Activated naive CD4-positive, alpha-beta T cell treated with anti-CD3 and anti-CD28 coated beads, Interleukin-2, amount 50 U/mL, for 24 hours (primary cell): ENCODE results near the gene PDE8B.

Experiments
- H3K27ac Mint-ChIP-seq: one replicate; pipeline ENCODE4 v1.8.0; 2021; ENCODE audit warnings: mild to moderate bottlenecking, mixed read lengths
- H3K27me3 Mint-ChIP-seq: one replicate; pipeline ENCODE4 v1.8.0; 2021; ENCODE audit warnings: mixed read lengths
- H3K36me3 Mint-ChIP-seq: one replicate; pipeline ENCODE4 v1.8.0; 2021; ENCODE audit warnings: mixed read lengths
- H3K4me1 Mint-ChIP-seq: one replicate; pipeline ENCODE4 v1.8.0; 2021; ENCODE audit warnings: mixed read lengths
- H3K4me3 Mint-ChIP-seq: one replicate; pipeline ENCODE4 v1.8.0; 2021; ENCODE audit warnings: mild to moderate bottlenecking, mixed read lengths
- H3K9me3 Mint-ChIP-seq: one replicate; pipeline ENCODE4 v1.8.0; 2021; ENCODE audit warnings: mixed read lengths

The PDE8B gene

DNA sequence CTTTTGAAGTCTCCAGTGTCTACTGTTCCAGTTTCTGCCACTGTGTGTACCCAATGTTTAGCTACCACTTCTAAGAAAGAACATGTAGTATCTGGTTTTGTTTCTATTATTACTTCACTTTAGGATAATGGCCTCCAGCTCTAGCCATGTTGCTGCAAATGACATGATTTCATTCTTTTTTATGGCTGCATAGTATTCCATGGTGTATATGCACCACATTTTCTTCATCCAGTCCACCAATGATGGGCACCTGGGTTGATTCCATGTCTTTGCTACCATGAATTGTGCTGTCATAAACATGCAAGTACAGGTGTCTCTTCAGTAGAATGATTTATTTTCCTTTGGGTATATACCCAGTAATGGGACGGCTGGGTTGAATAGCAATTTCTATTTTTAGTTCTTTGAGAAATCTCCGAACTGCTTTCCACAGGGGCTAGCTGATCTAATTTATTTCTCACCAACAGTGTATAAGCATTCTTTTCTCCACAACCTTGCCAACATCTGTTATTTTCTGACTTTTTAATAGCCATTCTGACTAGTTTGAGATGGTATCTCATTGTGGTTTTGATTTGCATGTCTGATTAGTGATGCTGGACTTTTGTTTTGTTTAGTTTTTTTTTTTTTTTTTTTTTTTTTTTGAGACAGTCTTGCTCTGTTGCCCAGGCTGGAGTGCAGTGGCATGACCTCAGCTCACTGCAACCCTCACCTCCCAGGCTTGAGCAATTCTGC lies 212.7 kb downstream of the PDE8B start:
- peaks cover 3% of the 10 kb centered on the region for H3K4me1 Mint-ChIP-seq
- no peaks in the 10 kb centered on the region for H3K9me3 Mint-ChIP-seq
- H3K27me3 Mint-ChIP-seq, result peaks cover 1% of the 10 kb centered on the region
- H3K27ac Mint-ChIP-seq, result no peak overlapping the region
- no peaks in the 10 kb centered on the region for H3K36me3 Mint-ChIP-seq
- no peak overlapping the region for H3K4me3 Mint-ChIP-seq

- Mint-ChIP-seq H3K4me1 (no peaks in the 10 kb centered on the region), H3K36me3 (peaks cover 1% of the 10 kb centered on the region), H3K27ac (peak overlapping the region; percentile 23), H3K27me3 (no peaks in the 10 kb centered on the region), H3K4me3 (no peak overlapping the region), H3K9me3 (no peaks in the 10 kb centered on the region)
Measured at GRCh38 chr5:77424921-77425320, 214.4 kb downstream of the PDE8B start.

DNA sequence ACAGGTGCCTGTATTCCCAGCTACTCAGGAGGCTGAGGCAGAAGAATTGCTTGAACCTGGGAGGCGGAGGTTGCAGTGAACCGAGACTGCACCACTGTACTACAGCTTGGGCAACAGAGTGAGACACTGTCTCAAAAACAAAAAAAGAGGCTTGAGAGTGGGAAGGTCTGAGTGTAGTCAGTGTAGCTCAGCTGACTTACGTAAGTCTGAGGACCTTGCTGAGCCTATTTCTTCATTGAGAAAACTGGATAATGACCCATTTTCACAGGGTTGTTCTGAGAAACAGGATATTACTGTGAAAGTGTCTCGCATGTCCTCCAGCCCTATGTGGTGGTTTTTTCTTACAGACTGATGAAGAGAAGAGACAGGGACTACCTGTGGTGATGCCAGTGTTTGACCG lies 214.9 kb downstream of the PDE8B start:
- no peak overlapping the region for H3K4me3 Mint-ChIP-seq
- no peak overlapping the region for H3K27ac Mint-ChIP-seq
- no peaks in the 10 kb centered on the region for H3K9me3 Mint-ChIP-seq
- H3K4me1 Mint-ChIP-seq, result no peaks in the 10 kb centered on the region
- H3K36me3 Mint-ChIP-seq, result peaks cover 1% of the 10 kb centered on the region
- H3K27me3 Mint-ChIP-seq, result no peaks in the 10 kb centered on the region

DNA sequence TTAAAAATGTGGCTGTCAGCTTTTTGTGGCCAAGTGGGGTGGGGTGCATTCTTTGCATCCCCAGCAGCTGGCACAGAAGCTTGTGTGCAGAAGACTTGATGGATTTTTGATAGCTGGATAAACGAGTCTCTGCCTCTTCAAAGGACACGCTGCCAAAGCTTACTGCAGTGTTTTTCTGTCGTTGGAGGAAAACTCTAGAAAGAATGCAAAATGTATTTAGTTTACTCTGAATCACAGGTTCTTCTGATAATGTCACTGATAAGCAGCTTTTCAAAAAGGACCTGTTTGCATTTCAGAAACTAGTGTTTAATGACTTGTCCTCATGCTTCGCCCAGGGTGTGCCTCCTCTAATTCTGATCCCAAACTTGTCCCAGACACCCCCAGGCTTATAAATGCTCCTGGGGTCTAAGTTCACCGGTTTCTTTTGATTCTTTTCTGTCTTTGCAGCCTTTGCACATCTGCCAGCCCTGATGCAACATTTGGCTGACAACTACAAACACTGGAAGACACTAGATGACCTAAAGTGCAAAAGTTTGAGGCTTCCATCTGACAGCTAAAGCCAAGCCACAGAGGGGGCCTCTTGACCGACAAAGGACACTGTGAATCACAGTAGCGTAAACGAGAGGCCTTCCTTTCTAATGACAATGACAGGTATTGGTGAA lies 215.6 kb downstream of the PDE8B start:
- Mint-ChIP-seq H3K4me3 (no peak overlapping the region), H3K36me3 (peaks cover 3% of the 10 kb centered on the region), H3K9me3 (no peaks in the 10 kb centered on the region), H3K27me3 (no peaks in the 10 kb centered on the region), H3K4me1 (peaks cover 2% of the 10 kb centered on the region), H3K27ac (no peak overlapping the region)

GRCh38 chr5:77426670-77427069 lies 216.2 kb downstream of the PDE8B start:
- no peak overlapping the region for H3K4me3 Mint-ChIP-seq
- H3K27ac Mint-ChIP-seq, result no peak overlapping the region
- no peaks in the 10 kb centered on the region for H3K27me3 Mint-ChIP-seq
- peaks cover 5% of the 10 kb centered on the region for H3K4me1 Mint-ChIP-seq
- peaks cover 3% of the 10 kb centered on the region for H3K36me3 Mint-ChIP-seq
- no peaks in the 10 kb centered on the region for H3K9me3 Mint-ChIP-seq

- peaks cover 5% of the 10 kb centered on the region for H3K4me1 Mint-ChIP-seq
- H3K27ac Mint-ChIP-seq, result no peak overlapping the region
- H3K27me3 Mint-ChIP-seq, result no peaks in the 10 kb centered on the region
- H3K9me3 Mint-ChIP-seq, result no peaks in the 10 kb centered on the region
- no peak overlapping the region for H3K4me3 Mint-ChIP-seq
- H3K36me3 Mint-ChIP-seq, result peaks cover 3% of the 10 kb centered on the region
Measured at GRCh38 chr5:77427998-77428397, 217.5 kb downstream of the PDE8B start.

DNA sequence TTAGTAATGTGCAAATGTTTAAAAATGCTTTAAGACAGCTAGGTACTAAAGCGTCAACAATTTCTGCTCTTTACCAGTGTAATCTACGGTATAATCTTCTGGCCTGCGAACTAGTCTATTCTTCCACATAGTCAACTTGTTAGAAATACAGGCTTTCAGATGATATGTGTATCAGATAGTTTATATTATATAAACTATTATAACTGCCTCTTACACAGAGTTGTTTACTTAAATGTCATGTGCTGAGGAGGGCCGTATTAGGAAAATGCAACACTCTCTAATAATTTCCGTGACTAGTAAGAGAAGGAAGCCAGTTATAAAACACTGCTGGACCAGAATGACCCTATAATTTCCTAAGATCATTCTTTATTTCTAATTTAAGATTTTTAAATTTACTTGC lies 218.0 kb downstream of the PDE8B start:
- Mint-ChIP-seq H3K27me3 (no peaks in the 10 kb centered on the region), H3K9me3 (no peaks in the 10 kb centered on the region), H3K4me3 (no peak overlapping the region), H3K4me1 (peaks cover 5% of the 10 kb centered on the region), H3K27ac (no peak overlapping the region), H3K36me3 (peaks cover 7% of the 10 kb centered on the region)

DNA sequence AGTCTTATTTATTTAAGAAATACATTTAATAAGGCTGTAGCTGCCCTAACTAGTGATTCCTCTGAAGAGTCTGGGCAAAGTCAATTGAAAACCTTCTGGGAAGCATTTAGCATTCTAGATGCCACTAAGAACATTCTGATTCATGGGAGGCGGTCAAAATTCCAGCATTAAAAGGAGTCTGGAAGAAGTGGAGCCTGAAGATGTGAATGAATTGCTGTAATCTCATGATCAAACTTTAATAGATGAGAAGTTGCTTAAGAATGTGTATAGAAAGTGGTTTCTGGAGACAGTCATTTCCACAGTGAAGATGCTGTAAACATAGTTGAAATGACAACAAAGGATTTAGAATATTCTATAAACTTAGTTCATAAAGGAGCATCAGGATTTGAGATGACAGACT lies 220.2 kb downstream of the PDE8B start:
- Mint-ChIP-seq H3K36me3 (peaks cover 13% of the 10 kb centered on the region), H3K4me3 (no peak overlapping the region), H3K9me3 (no peaks in the 10 kb centered on the region), H3K27me3 (no peaks in the 10 kb centered on the region), H3K4me1 (peaks cover 5% of the 10 kb centered on the region), H3K27ac (no peak overlapping the region)

DNA sequence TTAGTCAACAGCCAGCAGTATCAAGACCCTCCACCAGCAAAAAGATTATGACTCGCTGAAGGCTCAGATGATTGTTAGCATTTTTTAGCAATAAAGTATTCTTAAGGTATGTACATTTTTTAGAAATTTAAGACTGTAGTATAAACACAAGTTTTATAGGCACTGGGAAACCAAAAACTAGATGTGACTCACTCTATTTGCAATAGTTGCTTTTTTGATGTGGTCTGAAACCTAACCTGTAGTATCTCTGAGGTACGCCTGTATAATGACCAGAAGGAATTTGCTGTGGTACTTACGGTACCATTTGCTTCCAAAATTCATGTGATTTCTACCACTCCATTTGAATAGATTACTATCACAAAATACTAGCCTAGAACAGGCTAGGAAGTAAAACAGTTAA lies 220.8 kb downstream of the PDE8B start:
- Mint-ChIP-seq H3K27me3 (no peaks in the 10 kb centered on the region), H3K4me3 (no peak overlapping the region), H3K36me3 (peaks cover 14% of the 10 kb centered on the region), H3K27ac (no peak overlapping the region), H3K9me3 (no peaks in the 10 kb centered on the region), H3K4me1 (peaks cover 5% of the 10 kb centered on the region)

GRCh38 chr5:77431719-77432118 lies 221.2 kb downstream of the PDE8B start:
- no peak overlapping the region for H3K4me3 Mint-ChIP-seq
- H3K36me3 Mint-ChIP-seq, result peaks cover 15% of the 10 kb centered on the region
- H3K4me1 Mint-ChIP-seq, result peaks cover 5% of the 10 kb centered on the region
- no peaks in the 10 kb centered on the region for H3K9me3 Mint-ChIP-seq
- H3K27me3 Mint-ChIP-seq, result no peaks in the 10 kb centered on the region
- H3K27ac Mint-ChIP-seq, result no peak overlapping the region

GRCh38 chr5:77437194-77437593 lies 226.7 kb downstream of the PDE8B start:
- no peaks in the 10 kb centered on the region for H3K9me3 Mint-ChIP-seq

GRCh38 chr5:77438071-77438470 lies 227.6 kb downstream of the PDE8B start:
- H3K27ac Mint-ChIP-seq, result peak overlapping the region; percentile 27
- no peak overlapping the region for H3K4me3 Mint-ChIP-seq
- no peaks in the 10 kb centered on the region for H3K4me1 Mint-ChIP-seq
- H3K9me3 Mint-ChIP-seq, result no peaks in the 10 kb centered on the region
- H3K36me3 Mint-ChIP-seq, result peaks cover 13% of the 10 kb centered on the region
- no peaks in the 10 kb centered on the region for H3K27me3 Mint-ChIP-seq

More at GRCh38 chr5:77437194-77437593, 226.7 kb downstream of the PDE8B start:
- Mint-ChIP-seq H3K4me3 (no peak overlapping the region), H3K27ac (no peak overlapping the region), H3K4me1 (no peaks in the 10 kb centered on the region), H3K27me3 (no peaks in the 10 kb centered on the region), H3K36me3 (peaks cover 13% of the 10 kb centered on the region)

- peaks cover 22% of the 10 kb centered on the region for H3K36me3 Mint-ChIP-seq
- no peak overlapping the region for H3K27ac Mint-ChIP-seq
- no peaks in the 10 kb centered on the region for H3K9me3 Mint-ChIP-seq
- no peaks in the 10 kb centered on the region for H3K4me1 Mint-ChIP-seq
- no peaks in the 10 kb centered on the region for H3K27me3 Mint-ChIP-seq
- no peak overlapping the region for H3K4me3 Mint-ChIP-seq
Measured at GRCh38 chr5:77443670-77444069, 233.2 kb downstream of the PDE8B start.

- no peaks in the 10 kb centered on the region for H3K27me3 Mint-ChIP-seq
- no peak overlapping the region for H3K27ac Mint-ChIP-seq
- no peaks in the 10 kb centered on the region for H3K4me1 Mint-ChIP-seq
Measured at GRCh38 chr5:77444356-77444755, 233.9 kb downstream of the PDE8B start.

DNA sequence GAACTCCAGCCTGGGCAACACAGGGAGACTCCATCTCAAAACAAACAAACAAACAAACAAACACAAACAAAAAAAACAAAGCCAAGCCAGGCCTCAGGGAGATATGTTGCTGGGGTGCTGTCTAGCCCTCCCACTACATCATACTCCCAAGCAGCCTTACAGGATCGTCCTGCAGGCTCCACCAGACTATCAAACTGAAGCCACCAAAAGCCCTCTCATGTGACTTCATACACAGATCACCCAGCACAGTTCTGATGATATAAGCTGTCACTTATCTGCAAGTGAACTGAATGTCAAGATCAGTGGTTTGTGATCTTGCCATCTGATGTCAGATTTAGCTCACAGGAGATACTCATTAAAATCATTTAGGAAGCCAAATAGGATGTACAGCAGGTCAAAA lies 238.4 kb downstream of the PDE8B start:
- Mint-ChIP-seq H3K4me3 (no peak overlapping the region), H3K36me3 (peaks cover 30% of the 10 kb centered on the region), H3K9me3 (no peaks in the 10 kb centered on the region), H3K27me3 (no peaks in the 10 kb centered on the region), H3K27ac (no peak overlapping the region), H3K4me1 (no peaks in the 10 kb centered on the region)

More at GRCh38 chr5:77444356-77444755, 233.9 kb downstream of the PDE8B start:
- no peaks in the 10 kb centered on the region for H3K9me3 Mint-ChIP-seq
- H3K36me3 Mint-ChIP-seq, result peaks cover 28% of the 10 kb centered on the region
- H3K4me3 Mint-ChIP-seq, result no peak overlapping the region

GRCh38 chr5:77449277-77449676 lies 238.8 kb downstream of the PDE8B start:
- no peak overlapping the region for H3K27ac Mint-ChIP-seq
- no peaks in the 10 kb centered on the region for H3K27me3 Mint-ChIP-seq
- H3K36me3 Mint-ChIP-seq, result peaks cover 32% of the 10 kb centered on the region
- H3K4me3 Mint-ChIP-seq, result no peak overlapping the region
- H3K4me1 Mint-ChIP-seq, result no peaks in the 10 kb centered on the region
- H3K9me3 Mint-ChIP-seq, result no peaks in the 10 kb centered on the region
